Trophoblast cell (in vitro differentiated cells and primary cell): ENCODE data around the gene TNIK.

Experiments
- DNase-seq, 2 donors: peaks; one replicate each; pipeline ENCODE4 v3.0.0-alpha.2; 2016
- H2AFZ ChIP-seq: 2 replicates; pipeline ENCODE4 v1.6.1; 2013; ENCODE audit warnings: low read length, moderate library complexity, mild to moderate bottlenecking; ENCODE audit not compliant: insufficient read depth, poor library complexity
- H2AK5ac ChIP-seq: 2 replicates; pipeline ENCODE4 v1.6.1; 2013; ENCODE audit warnings: mild to moderate bottlenecking, low read length
- H2BK120ac ChIP-seq: 2 replicates; pipeline ENCODE4 v1.6.1; 2013; ENCODE audit warnings: low read length, mild to moderate bottlenecking, moderate library complexity; ENCODE audit not compliant: insufficient read depth, poor library complexity
- H2BK12ac ChIP-seq: 2 replicates; pipeline ENCODE4 v1.6.1; 2013; ENCODE audit warnings: mild to moderate bottlenecking, low read length, moderate library complexity
- H2BK5ac ChIP-seq: 2 replicates; pipeline ENCODE4 v1.6.1; 2013; ENCODE audit warnings: low read length, low read depth, moderate library complexity, mild to moderate bottlenecking; ENCODE audit not compliant: poor library complexity
- H3K14ac ChIP-seq: 2 replicates; pipeline ENCODE4 v1.6.1; 2013; ENCODE audit warnings: mild to moderate bottlenecking, low read length
- H3K18ac ChIP-seq: 2 replicates; pipeline ENCODE4 v1.6.1; 2013; ENCODE audit warnings: mild to moderate bottlenecking, low read length
- H3K23ac ChIP-seq: 2 replicates; pipeline ENCODE4 v1.6.1; 2013; ENCODE audit warnings: low read length
- H3K27ac ChIP-seq: 2 replicates; pipeline ENCODE4 v1.5.1; 2013; ENCODE audit warnings: low read depth, mild to moderate bottlenecking, inconsistent platforms, low read length, moderate library complexity
- H3K27me3 ChIP-seq: 2 replicates; pipeline ENCODE4 v1.6.1; 2013; ENCODE audit warnings: inconsistent platforms, mild to moderate bottlenecking, low read length, moderate library complexity; ENCODE audit not compliant: insufficient read depth
- H3K36me3 ChIP-seq, 2 experiments: 1 replicate in 1 of 2; 2 replicates in 1 of 2; pipeline ENCODE4 v1.6.1; 2013; ENCODE audit warnings: low read length in 2 of 2, mild to moderate bottlenecking in 2 of 2, moderate library complexity in 1 of 2; ENCODE audit not compliant: insufficient read depth in 2 of 2, control insufficient read depth in 1 of 2
- H3K4ac ChIP-seq: 2 replicates; pipeline ENCODE4 v1.6.1; 2013; ENCODE audit warnings: low read depth, mild to moderate bottlenecking, low read length, moderate library complexity
- H3K4me1 ChIP-seq, 2 experiments: 1 replicate in 1 of 2; 2 replicates in 1 of 2; pipeline ENCODE4 v1.6.1; 2013; ENCODE audit warnings: low read length in 2 of 2, mild to moderate bottlenecking in 2 of 2, moderate library complexity in 1 of 2; ENCODE audit not compliant: insufficient read depth in 2 of 2, control insufficient read depth in 1 of 2
- H3K4me2 ChIP-seq: 2 replicates; pipeline ENCODE4 v1.6.1; 2013; ENCODE audit warnings: inconsistent platforms, mild to moderate bottlenecking, low read length, moderate library complexity
- H3K4me3 ChIP-seq: 2 replicates; pipeline ENCODE4 v1.5.1; 2013; ENCODE audit warnings: mild to moderate bottlenecking, low read depth, low read length, inconsistent platforms
- H3K79me1 ChIP-seq: one replicate; pipeline ENCODE4 v1.6.1; 2013; ENCODE audit warnings: low read length
- H3K79me2 ChIP-seq: 2 replicates; pipeline ENCODE4 v1.6.1; 2013; ENCODE audit warnings: low read length, mild to moderate bottlenecking; ENCODE audit not compliant: control insufficient read depth, insufficient read depth, poor library complexity
- H3K9ac ChIP-seq: 2 replicates; pipeline ENCODE4 v1.6.1; 2013; ENCODE audit warnings: mild to moderate bottlenecking, low read length
- H3K9me3 ChIP-seq: 2 replicates; pipeline ENCODE4 v1.6.1; 2013; ENCODE audit warnings: low read depth, mild to moderate bottlenecking, control low read depth, inconsistent platforms, low read length; ENCODE audit not compliant: insufficient read depth
- H4K12ac ChIP-seq: 2 replicates; pipeline ENCODE4 v1.6.1; 2013; ENCODE audit warnings: low read depth, mild to moderate bottlenecking, low read length, moderate library complexity
- H4K8ac ChIP-seq: 2 replicates; pipeline ENCODE4 v1.6.1; 2013; ENCODE audit warnings: low read depth, mild to moderate bottlenecking, low read length, moderate library complexity
- H4K91ac ChIP-seq: one replicate; pipeline ENCODE4 v1.6.1; 2013; ENCODE audit warnings: low read depth, mild to moderate bottlenecking, low read length, moderate library complexity
- WGBS: extraction: QIAGEN DNeasy Blood & Tissue Kit; methylation state at CpG from one replicate; pipeline ENCODE4 v1.1.7; 2013; ENCODE audit warnings: missing lambda C conversion rate; ENCODE audit not compliant: insufficient read length, insufficient coverage; ENCODE audit errors: extremely low coverage; 5-methylcytosine and 5-hydroxymethylcytosine counted together

Gene TNIK

GRCh38 chr3:171044384-171044783 is 415.8 kb downstream of the TNIK start:
- H3K4me3 ChIP-seq = no peak overlapping the region

DNA sequence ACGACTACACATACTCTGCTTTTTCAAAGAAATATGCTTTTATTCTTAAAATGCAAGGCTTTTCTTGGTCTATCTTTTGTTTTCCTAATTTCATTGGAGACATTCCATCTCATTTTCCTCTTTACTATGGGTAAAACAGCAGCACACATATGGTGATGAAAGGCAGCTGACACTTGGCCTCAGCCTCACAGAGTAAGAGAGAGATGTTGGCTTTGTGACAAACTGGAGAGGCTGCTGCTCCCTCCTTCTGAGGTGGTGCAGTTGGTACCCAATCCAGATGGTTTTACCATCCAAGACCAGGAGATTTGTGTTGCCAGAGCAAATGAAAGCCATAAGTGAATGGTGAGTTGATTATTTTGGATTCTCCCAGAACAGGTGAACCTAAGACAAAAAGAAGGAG is 420.5 kb downstream of the TNIK start:
- H3K79me2 ChIP-seq = no peaks in the 10 kb centered on the region
- no peak for DNase-seq
- no peak overlapping the region for H4K12ac ChIP-seq
- no peak overlapping the region for H4K91ac ChIP-seq
- no peak overlapping the region for H3K4me3 ChIP-seq
- H3K79me1 ChIP-seq = no peaks in the 10 kb centered on the region
- H2AK5ac ChIP-seq = no peak overlapping the region
- no peaks in the 10 kb centered on the region for H3K9me3 ChIP-seq
- no peak overlapping the region for H3K4ac ChIP-seq
- no peaks in the 10 kb centered on the region for H3K4me1 ChIP-seq
- H3K9ac ChIP-seq = no peak overlapping the region
- no peak overlapping the region for H2BK12ac ChIP-seq
- no peaks in the 10 kb centered on the region for H3K27me3 ChIP-seq
- no peak overlapping the region for H4K8ac ChIP-seq
- H2BK5ac ChIP-seq = no peak overlapping the region
- no peak overlapping the region for H3K14ac ChIP-seq
- H3K18ac ChIP-seq = no peak overlapping the region
- H2AFZ ChIP-seq = no peak overlapping the region
- H3K36me3 ChIP-seq = no peaks in the 10 kb centered on the region
- H3K23ac ChIP-seq = peak overlapping the region; percentile 61
- no peak overlapping the region for H3K27ac ChIP-seq
- no CpG with 5 or more reads among the region's 1 CpG for WGBS
- H2BK120ac ChIP-seq = no peak overlapping the region
- no peak overlapping the region for H3K4me2 ChIP-seq

More at GRCh38 chr3:171044384-171044783, 415.8 kb downstream of the TNIK start:
- Histone ChIP-seq H4K8ac (no peak overlapping the region), H3K18ac (no peak overlapping the region), H2BK120ac (no peak overlapping the region), H3K27me3 (no peaks in the 10 kb centered on the region), H3K9ac (no peak overlapping the region), H3K23ac (no peak overlapping the region), H3K4me1 (no peaks in the 10 kb centered on the region), H2BK12ac (no peak overlapping the region), H2BK5ac (no peak overlapping the region), H4K12ac (no peak overlapping the region), H2AK5ac (no peak overlapping the region), H3K79me1 (no peaks in the 10 kb centered on the region), H3K36me3 (no peaks in the 10 kb centered on the region), H3K4me2 (no peak overlapping the region), H3K27ac (no peak overlapping the region), H3K79me2 (no peaks in the 10 kb centered on the region), H4K91ac (no peak overlapping the region), H3K14ac (no peak overlapping the region), H2AFZ (no peak overlapping the region), H3K9me3 (no peaks in the 10 kb centered on the region), H3K4ac (no peak overlapping the region)
- DNase-seq = no peak
- no CpG with 5 or more reads among the region's 1 CpG for WGBS

DNA sequence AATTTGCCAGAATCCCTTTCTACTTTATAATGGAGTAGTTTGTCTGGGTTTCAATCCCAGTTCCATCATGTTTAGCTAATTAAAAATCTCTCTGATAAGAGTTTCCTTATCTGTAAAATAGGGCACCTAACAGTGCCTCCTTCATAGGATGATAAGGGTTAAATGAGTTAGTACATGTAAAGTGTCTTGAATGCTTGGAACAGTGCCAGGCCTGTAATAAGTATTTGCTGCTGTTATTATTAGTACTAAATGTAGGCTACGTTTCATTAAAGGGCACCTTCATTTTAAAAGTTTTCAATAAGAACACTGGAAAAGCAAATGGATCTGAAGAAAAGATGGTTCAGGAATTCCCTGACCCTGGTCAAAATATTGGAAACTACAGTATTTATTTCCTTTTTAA is 421.9 kb downstream of the TNIK start:
- Histone ChIP-seq H2AK5ac (no peak overlapping the region), H3K4me3 (no peak overlapping the region), H4K8ac (no peak overlapping the region), H3K23ac (no peak overlapping the region), H4K12ac (no peak overlapping the region), H3K4me1 (no peaks in the 10 kb centered on the region), H2BK5ac (no peak overlapping the region), H3K27ac (no peak overlapping the region), H3K79me1 (no peaks in the 10 kb centered on the region), H3K14ac (no peak overlapping the region), H2BK12ac (no peak overlapping the region), H3K4ac (no peak overlapping the region), H3K9ac (no peak overlapping the region), H3K36me3 (no peaks in the 10 kb centered on the region), H3K79me2 (no peaks in the 10 kb centered on the region), H3K18ac (no peak overlapping the region), H2BK120ac (no peak overlapping the region), H4K91ac (no peak overlapping the region), H3K27me3 (no peaks in the 10 kb centered on the region), H2AFZ (no peak overlapping the region), H3K4me2 (no peak overlapping the region), H3K9me3 (no peaks in the 10 kb centered on the region)
- no peak for DNase-seq
- WGBS = no CpG with 5 or more reads among the region's 1 CpG

GRCh38 chr3:171028779-171029232 is 431.4 kb downstream of the TNIK start:
- peak; percentile 51 to 68 for DNase-seq
- H3K27ac ChIP-seq = peak overlapping the region; percentile 8
- H3K4me1 ChIP-seq = peaks cover 3 to 9% of the 10 kb centered on the region in 2 experiments
- no peak overlapping the region for H4K91ac ChIP-seq
- no peak overlapping the region for H3K23ac ChIP-seq
- H3K79me2 ChIP-seq = no peaks in the 10 kb centered on the region
- no peak overlapping the region for H3K4me3 ChIP-seq
- no peak overlapping the region for H2BK12ac ChIP-seq
- peak overlapping the region; percentile 58 for H3K4me2 ChIP-seq
- H4K8ac ChIP-seq = no peak overlapping the region
- H3K18ac ChIP-seq = no peak overlapping the region
- H2AK5ac ChIP-seq = no peak overlapping the region
- WGBS = no CpG with 5 or more reads among the region's 8 CpGs
- H3K4ac ChIP-seq = no peak overlapping the region
- no peak overlapping the region for H4K12ac ChIP-seq
- H2AFZ ChIP-seq = no peak overlapping the region
- no peak overlapping the region for H3K9ac ChIP-seq
- no peaks in the 10 kb centered on the region for H3K79me1 ChIP-seq
- H3K27me3 ChIP-seq = no peaks in the 10 kb centered on the region
- H3K36me3 ChIP-seq = no peaks in the 10 kb centered on the region
- H3K14ac ChIP-seq = no peak overlapping the region
- H2BK5ac ChIP-seq = no peak overlapping the region
- no peak overlapping the region for H2BK120ac ChIP-seq
- H3K9me3 ChIP-seq = no peaks in the 10 kb centered on the region
